DMS153 (cell line): ENCODE results near the gene USP15.
A peak's percentile ranks its signal among the peaks of the same experiment; 100 is the strongest.

ENCODE experiments used
- DNase-seq: peaks from one replicate; lab custom pipeline; 2025; lab: John Stamatoyannopoulos, UW

Gene USP15

DNA sequence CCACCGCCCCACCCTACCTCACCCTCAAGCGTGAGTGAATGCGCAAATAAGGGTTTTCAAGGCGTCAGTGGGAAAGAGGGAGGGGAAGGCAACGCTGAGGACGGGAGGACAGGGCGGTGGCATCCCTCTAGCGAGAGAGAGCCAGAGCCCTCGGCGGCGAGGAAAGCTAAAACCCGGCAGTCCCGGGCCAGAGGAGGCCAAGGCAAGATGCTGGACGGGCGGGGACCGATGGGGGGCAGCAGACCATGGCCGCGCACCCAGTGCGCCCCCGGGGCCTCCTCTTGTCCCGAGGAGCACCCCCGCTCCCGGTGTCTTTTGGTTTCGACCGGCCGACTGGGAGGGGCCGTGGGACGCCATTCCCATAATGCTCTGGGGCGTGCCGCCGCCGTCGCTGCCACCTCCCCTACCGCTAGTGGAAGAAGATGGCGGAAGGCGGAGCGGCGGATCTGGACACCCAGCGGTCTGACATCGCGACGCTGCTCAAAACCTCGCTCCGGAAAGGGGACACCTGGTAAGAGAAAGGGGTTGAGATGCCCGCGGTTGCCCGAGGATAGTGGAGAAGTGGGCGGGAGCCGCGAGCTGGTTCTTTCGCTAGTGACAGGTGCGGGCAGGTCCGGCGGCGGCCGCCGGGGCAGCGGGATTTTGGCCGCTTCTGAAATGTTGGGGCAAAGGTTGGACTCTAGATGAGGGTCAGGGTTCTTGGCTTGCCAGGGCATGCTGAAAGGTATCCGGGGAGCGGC lies at the start of gene USP15:
USP15 (plus strand) TSS at position 412 of the 740 bp plus-strand sequence; CDS start at position 423, 11 bp downstream.
- DNase-seq = peak; percentile 90

DNA sequence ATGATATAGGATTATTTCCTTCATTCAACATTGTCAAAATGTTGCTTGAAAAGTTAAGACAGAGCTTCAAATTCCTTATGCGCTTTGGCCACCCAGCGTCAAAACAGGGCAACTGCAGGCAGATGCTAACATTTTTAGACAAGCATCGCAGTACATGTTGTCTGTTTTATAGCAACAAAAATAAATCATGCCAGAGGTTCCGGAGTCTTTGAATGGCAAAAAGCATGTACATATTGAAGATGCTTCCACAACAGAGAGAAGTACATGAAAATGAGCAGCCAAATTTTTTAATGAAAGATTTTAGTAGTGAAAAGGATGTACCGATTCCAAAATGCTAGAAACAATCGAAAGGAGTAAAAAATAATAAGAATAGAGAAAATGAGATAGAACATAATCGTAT lies 49.8 kb upstream of the USP15 start:
- no peak for DNase-seq

DNA sequence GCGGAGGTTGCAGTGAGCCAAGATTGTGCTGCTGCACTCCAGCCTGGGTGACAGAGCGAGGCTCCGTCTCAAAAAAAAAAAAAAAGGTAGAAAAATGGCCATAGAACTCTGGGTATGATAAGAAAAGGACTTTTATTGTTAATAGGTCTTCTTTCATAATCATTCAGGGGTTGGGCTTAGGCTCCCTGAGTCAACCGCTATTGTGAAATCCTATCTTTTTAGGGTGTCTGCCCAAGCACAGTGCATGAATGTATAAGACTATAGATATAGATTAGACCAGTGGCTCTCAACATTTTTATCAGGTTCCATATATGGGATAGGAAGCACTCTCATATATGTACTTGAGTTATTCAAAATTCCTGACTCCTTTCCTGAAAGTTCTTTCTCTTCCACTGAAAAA lies 48.7 kb upstream of the USP15 start:
- no peak for DNase-seq

DNA sequence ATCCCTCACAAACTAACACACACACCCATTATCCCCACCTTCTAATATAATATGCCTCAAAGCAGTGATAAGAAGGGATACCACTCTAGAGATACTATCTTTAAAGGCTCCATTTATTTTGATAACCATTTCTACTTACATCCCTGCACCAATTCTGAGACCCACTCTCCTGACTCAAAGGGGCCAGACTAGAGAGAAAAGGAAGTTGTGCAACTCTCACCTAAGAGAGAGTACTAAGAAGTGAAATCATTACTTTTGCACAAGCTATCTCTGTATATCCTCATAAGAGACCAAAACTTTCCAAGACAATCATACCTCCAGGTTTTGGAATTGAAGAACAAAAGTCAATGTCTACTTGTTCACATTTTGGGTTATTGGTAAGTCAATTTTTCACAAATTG lies 45.4 kb upstream of the USP15 start:
- no peak for DNase-seq

DNA sequence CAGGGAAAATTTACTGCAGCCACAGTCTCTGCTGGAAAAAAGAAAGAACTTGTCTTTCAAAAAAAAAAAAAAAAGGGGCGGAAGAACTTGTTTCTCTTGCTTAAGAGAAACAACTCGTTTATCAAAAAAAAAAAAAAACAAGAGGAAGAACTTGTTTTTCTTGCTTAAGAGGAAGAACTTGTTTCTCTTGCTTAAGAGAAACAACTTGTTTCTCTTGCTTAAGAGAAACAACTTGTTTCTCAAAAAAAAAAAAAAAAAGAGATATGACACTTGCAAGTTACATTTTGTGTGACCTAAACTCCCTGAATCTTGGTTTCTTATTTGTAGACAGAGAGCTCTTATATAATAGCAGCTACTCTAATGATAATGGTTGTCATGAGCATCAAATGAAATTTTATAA lies 44.7 kb upstream of the USP15 start:
- DNase-seq = no peak

DNA sequence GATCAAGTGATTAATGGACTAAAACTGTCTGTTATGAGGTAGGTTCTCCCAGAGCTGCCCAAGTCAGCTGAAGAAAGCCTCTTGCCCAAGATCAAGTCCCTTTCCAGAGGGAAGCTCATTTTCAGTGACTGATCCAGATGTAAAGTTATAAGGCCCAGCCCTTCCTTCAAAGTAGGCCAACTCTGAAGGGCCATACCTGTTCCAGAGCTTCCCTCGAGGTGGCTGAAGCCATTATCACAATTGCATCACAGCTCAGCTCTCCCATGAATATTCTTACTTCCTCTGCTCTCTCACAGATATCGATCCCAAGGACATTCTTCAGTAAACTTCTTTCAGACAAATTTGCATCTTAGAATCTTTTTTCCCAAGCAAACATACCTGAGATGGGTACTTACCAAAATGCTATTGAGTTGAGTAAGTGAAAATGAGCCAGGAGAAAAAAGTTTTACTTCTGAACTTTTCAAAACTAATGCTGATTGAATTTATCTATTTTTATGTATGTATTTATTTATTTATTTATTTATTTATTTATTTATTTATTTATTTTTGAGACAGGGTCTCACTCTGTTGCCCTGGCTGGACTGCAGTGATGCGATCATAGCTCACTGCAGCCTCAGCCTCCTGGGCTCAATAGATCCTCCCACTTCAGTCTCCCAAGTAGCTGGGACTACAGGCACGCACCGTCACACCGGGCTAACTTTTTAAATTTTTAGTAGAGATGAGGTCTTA lies 42.6 kb upstream of the USP15 start:
- DNase-seq = no peak

DNA sequence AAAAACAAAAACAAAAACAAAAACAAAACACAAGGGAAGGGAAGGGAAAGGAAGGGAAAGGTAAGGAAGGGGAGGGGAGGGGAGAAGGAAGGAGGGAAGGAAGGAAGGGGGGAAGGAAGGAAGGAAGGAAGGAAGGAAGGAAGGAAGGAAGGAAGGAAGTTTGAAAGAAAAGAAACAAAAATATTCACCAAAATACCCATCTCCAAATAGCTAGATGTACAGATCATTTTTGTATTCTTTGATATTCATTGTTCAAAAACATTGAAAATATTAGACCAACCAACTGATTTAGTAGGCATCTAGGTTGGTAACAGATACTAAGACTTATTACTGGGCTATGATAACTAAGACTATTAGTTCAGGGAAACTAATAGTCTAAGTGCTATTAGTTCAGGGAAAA lies 39.1 kb upstream of the USP15 start:
- DNase-seq = no peak

DNA sequence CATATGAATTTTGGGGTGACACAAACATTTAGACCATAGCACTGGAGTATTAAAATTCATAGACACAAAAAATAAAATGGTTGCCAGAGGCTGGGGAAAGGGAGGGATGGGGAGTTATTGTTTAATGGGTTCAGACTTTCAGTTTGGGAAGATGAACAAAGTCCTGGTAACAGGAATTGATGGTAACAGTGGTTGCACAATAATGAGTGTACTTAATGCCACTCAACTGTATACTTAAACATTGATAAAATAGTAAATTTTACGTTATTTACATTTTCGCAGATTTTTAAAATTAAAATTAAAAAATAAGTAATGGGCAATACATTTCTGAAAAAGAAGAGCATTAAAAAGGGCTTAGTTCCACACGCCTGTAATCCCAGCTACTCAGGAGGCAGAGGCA lies 35.6 kb upstream of the USP15 start:
- no peak for DNase-seq

DNA sequence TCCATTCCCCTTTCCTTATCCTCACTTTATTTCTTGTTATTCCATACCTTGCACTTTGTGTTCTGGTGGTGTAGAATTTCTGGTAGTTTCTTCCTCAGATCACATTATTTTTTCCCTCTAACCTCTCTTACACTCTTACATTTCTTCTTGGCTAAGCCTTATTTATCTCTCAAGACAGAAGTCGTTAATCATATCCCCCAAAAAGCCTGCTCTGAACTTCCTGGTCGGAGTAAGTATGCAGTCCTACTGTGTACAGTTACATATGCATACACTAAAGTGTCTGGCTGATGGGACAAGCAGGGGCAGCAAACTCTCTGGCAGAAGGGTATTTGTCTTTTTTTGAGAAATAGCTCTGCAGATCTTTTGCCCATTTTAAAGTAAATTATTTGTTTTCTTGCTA lies 33.1 kb upstream of the USP15 start:
- no peak for DNase-seq

DNA sequence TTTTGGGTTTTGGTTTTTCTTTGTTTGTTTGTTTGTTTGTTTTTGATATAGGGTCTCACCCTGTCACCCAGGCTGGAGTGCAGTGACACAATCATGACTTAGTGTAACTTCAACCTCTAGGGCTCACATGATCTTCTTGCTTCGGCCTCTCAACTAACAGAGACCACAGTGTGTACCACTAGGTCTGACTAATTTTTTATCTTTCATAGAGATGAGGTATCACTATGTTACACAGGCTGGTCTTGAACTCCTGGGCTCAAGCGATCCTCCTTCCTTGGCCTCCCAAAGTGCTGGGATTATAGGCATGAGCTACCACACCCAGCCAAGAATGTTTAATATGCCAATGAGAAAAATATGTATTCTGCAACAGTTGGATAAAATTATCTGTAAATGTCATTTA lies 29.6 kb upstream of the USP15 start:
- DNase-seq = no peak

DNA sequence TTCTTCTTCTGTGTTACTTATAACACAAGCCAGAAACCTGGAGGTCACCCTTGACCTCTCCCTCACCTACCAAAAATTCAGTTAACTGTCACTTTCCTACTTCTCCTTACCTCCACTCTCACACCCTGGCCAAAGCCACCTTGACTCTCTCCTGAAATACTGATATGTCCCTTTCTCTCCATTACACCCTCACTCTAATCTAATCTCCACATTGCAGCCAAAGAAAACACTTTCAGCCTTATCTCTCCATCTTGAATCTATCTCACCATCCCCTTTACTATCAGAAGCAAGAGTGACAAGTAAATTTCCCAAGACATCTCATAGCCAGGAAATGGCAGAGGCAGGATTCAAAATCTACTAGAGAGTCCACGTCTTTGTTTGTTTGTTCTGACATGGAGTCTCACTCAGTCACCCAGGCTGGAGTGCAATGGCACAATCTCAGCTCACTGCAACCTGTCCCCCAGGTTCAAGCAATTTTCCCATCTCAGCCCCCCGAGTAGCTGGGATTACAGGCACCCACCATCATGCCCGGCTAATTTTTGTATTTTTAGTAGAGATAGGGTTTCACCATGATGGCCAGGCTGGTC lies 28.0 kb upstream of the USP15 start:
- DNase-seq = no peak

DNA sequence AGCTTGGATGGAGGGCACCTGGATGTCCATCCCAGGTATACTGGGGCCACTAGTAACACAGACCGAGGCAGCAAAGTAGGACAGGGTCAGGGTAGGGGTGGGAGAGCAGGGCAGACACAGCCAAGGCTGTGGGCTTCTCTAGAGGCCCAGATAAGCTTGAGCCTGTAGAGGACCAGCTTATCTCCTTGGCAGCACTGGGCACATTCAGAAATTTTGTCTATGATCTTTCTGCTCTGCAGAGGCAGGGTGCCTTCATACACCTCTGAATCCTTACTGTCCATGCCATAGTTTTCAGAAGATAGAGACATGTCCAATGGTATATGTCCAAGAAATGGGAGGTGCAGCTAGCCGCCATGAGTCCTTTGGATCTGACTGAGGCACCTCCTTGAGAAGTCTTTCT lies 26.4 kb upstream of the USP15 start:
- DNase-seq = no peak

DNA sequence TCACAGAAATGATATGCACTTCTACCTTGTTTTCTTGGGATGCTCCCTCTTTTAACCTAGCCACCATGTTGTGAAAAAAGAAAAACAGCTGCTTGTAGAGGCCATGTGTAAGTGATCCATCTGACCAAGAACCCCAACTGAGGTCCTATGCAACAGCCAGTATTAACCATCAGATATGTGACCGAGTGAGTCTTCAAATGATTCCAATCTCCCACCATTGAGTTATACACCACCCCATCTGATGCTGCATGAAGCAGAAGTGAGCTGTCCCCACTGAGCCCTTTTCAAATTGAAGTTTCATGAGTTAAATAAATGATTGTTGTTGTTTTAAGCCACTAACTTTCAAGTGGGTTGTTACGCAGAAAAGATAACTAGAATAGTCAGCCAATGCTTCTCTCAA lies 20.6 kb upstream of the USP15 start:
- no peak for DNase-seq

DNA sequence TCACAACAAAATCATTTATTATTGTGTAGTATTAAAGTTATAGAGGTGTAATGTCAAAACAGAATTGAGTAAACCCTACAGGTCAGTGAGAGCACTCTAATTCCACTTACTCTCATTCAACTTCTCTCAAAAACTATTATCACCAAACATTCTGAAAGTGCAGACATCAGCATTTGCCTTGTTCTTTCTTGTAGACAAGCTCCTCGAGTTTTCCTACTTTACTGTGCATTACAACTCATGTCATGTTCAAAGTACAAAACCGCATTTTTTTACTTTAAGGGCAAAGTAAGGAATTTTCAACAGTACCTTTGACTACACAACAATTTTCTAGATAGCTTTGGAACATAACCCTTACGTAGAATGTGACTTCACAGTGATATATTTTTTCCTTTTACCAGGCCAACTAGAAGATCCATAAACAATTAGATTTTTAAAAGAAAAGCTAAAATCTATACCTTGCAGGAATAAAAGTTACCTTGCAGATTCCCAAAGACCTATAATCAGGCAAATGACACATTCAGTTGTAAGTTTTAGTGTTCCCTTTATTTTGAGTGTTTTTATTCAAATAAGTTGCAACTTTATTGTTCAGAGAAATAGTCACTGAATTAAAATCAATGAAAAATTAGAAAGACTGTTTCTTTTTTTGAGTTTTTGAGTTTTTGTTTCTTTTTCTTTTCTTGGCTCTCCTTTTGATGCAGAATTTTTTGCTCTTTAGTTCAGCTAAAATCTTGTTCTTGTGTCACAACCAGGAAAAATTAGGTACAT lies 12.7 kb upstream of the USP15 start:
- no peak for DNase-seq

DNA sequence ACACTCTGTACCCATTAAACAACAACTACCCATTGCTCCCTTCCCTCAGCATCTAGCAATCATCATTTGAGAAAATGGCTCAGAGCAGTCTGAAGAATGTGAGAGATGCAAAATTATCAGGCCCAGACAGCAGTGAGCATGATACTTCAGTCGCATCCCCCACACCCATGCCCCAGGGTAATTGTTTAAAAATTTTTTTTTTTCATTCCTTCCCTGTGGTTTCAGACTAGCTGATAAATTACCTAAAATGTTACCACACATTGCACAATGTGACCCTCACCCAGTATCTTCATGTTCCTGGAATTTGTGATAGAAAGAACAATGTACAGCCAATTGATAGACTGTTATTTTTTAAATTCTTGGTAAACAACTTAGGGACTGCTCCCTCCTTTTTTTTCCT lies 11.3 kb upstream of the USP15 start:
- DNase-seq = no peak

DNA sequence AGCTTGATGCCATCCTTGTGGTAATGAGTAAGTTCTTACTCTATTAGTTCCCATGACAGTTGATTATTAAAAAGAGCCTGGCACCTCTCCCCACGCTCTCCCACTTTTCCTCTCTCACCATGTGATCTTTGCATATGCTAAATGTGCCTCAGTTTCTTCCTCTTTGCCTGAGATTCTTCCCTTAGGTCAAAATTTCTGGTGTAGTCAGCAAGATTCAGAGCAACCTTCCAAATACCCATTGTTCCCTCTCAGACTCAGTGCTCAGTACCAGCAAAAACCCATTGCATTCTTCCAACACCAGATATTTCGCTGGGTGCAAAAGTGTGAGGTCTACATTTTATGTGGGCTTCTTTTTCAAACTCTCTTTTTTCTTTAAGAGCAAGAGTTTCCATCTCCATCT lies 10.8 kb upstream of the USP15 start:
- no peak for DNase-seq

DNA sequence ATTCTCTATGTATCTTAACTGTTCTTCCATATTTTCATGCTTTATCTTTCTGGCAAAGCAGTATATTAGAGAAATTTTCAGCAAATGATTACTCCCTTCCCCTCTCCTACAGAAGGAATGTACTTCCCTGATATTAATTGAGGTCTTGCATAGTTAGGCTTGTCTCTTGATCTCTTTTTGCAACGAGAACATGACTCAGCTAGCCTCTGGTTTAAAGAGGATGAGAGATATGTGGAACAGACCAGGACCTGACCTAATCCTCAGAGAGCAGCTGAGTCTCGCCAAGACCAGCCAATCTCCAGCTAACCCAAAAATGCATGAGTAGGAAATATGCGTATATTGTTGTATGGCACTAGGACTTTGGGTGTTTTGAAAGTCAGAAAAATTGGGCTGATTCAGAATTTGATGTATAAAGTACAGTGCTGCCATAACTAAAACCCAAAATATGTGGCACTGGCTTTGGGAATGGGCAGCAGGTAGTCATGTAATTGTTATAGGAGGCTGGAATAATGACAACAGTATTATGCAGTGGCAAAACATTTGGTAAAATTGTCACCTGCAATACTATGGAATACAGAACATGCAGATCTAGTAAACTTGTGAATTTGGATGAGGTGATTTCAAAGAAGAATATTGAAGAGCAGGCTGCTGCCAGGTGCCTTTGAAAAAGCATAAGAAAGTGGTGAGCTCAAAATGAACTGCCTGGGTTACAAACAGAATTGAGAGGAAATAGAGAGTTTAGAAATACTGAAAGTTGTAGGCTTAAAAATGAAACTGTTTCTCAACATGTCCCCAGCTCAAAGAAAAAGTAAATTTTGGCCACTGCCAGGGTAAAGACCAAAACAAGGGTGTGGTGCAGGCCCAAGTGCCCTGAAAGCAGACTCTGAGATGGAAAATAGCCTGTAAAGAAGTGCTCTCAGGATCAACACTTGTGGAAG lies 9.3 kb upstream of the USP15 start:
- DNase-seq = no peak

DNA sequence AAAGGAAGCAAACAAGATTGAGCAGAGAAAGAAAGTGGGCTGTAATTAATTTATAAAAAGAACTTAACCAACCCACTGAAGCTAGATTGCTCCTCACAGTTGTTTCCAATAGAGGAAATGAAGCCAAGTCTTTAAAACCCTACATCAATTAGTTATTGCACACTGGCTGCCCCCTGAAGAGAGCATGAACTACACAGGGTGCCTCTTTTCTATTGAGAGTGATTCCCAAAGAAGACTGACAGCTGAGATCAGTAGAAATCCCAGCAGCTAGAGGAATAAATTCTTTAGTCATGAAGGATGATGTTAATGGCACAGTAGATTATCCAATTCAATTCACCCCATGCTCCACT lies 8.6 kb upstream of the USP15 start:
- DNase-seq = no peak

DNA sequence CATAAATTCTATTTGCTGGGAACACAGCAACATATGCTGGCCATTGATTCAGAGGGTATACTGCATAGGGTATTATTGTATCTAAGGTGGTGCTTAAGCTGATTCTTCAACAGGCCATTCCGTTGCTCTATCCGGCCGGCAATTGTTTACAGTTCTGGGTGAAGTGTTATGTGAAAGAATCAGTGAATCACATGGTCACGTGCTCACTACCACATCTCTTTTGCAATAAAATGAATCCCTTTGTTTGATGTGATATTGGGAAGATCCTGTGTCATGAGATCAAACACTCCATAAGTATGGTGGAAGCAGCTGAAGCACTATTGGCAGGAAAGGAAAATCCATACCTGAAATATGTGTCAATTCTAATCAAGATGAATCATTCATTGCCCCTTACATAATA lies 7.6 kb upstream of the USP15 start:
- no peak for DNase-seq

DNA sequence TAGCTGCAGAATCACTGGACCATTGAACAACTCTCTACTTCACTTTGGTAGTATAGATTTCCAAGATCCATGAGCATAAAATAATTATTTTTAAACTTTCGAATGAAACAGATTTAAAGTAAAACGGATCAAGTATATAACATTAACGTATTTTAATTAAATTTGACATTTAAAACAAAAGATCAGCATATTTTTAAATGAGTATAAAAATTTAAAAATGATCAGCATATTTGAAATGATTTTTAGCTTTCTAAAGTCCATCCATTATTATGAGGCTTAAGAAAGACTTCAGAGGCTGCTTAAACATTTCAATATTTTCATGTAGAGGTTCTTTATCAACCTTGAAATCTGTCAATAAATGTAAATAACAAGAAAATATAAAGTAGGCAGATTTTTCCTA lies 5.2 kb upstream of the USP15 start:
- DNase-seq = no peak

DNA sequence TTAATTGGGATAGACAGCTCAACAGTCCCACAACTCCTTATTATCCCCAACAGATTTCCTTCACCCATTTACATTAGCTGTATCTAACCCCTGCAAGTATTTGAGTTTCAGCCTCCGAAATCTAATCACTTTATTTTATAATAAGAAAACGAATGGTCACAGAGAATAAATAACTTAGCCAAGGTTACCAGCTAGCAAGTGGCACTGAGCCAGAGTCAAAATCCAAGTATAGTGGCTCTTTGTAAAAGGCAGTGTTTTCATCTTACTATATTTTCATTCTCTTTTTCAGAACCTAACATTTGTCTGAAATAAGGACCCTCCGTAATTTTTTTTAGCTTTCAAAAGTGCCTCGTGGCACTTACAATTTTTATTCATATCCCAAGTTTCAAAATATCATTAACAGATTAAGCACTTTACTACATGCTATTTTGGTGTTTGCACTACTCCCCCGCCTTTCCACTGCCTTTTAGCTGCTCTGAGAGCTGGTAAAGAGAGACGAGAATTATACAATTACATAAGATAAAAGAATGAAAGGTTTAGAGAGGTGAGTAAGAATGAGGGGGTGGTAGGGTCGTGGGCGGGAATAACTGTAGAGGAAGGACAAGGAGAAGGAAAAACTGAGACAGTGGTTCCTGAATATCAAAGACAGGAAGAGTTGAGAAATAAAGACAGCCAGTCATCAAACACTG lies 3.7 kb upstream of the USP15 start:
- no peak for DNase-seq
